Pancreas (tissue), 10 donors: Measurements from ENCODE around the gene ADARB1. TPM values are rescaled to one million over a fixed set of nuclear protein-coding genes. Genes with fewer than 3 reads are reported as not detected.
A peak's percentile ranks its signal among the peaks of the same experiment; 100 is the strongest.

Experiments used
- ATAC-seq, 4 donors: fragments of 200-7000 bp; cut with Tn5 transposase; one replicate each; pipeline versions ENCODE4 v1.8.0 to v1.9.1; 2020; ENCODE audit warnings: mild to moderate bottlenecking in 4 of 4, moderate library complexity in 4 of 4
- DNase-seq, 6 donors: peaks; one replicate each; pipeline ENCODE4 v3.0.0-alpha.2; 2020
- FAIRE-seq: peaks from 2 replicates; lab custom pipeline; 2012; peaks lifted over from hg19 to GRCh38; lab: Jason Lieb, UNC
- H3K27ac ChIP-seq, 4 donors: fragments of 200-600 bp; sonication (generic); 1 replicate in 3 of 4; 2 replicates in 1 of 4; pipeline versions ENCODE4 v1.5.0 to v1.8.0; 2020
- H3K27me3 ChIP-seq, 4 donors: fragments of 200-600 bp; one replicate each; pipeline ENCODE4 v1.8.0; 2021
- H3K36me3 ChIP-seq, 3 donors: fragments of 200-600 bp; sonication (generic) in 1 of 3; one replicate each; pipeline versions ENCODE4 v1.5.0 to v1.8.0; 2020 to 2021
- H3K4me1 ChIP-seq, 3 donors: fragments of 200-600 bp; one replicate each; pipeline ENCODE4 v1.8.0; 2021
- H3K4me3 ChIP-seq, 4 donors: fragments of 200-600 bp; sonication (generic) in 2 of 4; one replicate each; pipeline versions ENCODE4 v1.5.0 to v1.8.0; 2020 to 2021
- H3K9me3 ChIP-seq, 4 donors: fragments of 200-600 bp; one replicate each; pipeline ENCODE4 v1.8.0; 2021
- CTCF ChIP-seq, 4 donors: fragments of 200-600 bp; sonication (generic) in 3 of 4; IDR thresholded peaks; one replicate each; pipeline versions ENCODE4 v1.5.0 to v1.8.0; 2021; ENCODE audit warnings: antibody characterized with exemption in 4 of 4
- WGBS, 2 donors: extraction: QIAGEN DNeasy Blood & Tissue Kit; methylation state at CpG; one replicate each; pipeline ENCODE4 v1.1.7; 2013; 5-methylcytosine and 5-hydroxymethylcytosine counted together
- intact Hi-C, 3 donors: fragments of 100-400 bp; cut with DNase I; formaldehyde crosslinking; loops; one replicate each; pipeline versions ENCODE4 v1.11.1 to v1.14.2; 2022
- polyA plus RNA-seq, 2 donors: library from polyadenylated mRNA; stranded (reverse); fragments of 200-250 nt; gene quantifications; one replicate each; pipeline ENCODE4 v1.2.3, GENCODE V29; 2013
- total RNA-seq, 6 donors: library from RNA; stranded (reverse); fragmentation: NEBNext Ultra II Directional in 4 of 6; extraction: Animal tissue kit (Norgen Biotek cat#: 25700) in 4 of 6; gene quantifications; one replicate each; pipeline versions ENCODE4 v1.2.1 to v1.2.4, GENCODE V29; 2021 to 2023
- donor health status: healthy with polysubstance abuse.
- donor health status: DM: no; HTN: no; CAD: no; lungs with moderate emphysema.
- donor health status: DM: no; HTN: no; CAD: no.
- donor health status: control.
- donor health status: control.
- donor health status: Bipolar disorder and iron deficiency.
- donor health status: DM: yes; HTN: yes; CAD: no.
- donor health status: DM: no; HTN: no; CAD: no.
- donor health status: DM: no; HTN: no; CAD: no.
- donor health status: DM: yes; HTN: yes; CAD: no.

Gene ADARB1
- total and polyA plus RNA-seq, 8 donors, result 5.4 to 10.1 (median 6.3) TPM

- intact Hi-C loops, result no loop called here
- peaks cover 0 to 3% (median 0%) of the 10 kb centered on the region in 4 donors for H3K27me3 ChIP-seq
- 44 to 52% methylated on average over 15 of the region's 15 CpGs for WGBS, 2 donors
- no peak for FAIRE-seq
- no peak for DNase-seq
- H3K27ac ChIP-seq, result no peak overlapping the region
- H3K4me3 ChIP-seq, result no peak overlapping the region
- H3K36me3 ChIP-seq, result no peaks in the 10 kb centered on the region
- no peaks in the 10 kb centered on the region for H3K4me1 ChIP-seq
- no peaks in the 10 kb centered on the region for H3K9me3 ChIP-seq
- ATAC-seq, result no peak
- no peak for TF ChIP-seq CTCF (IDR thresholded peaks at IDR 0.05)
Measured at GRCh38 chr21:45226540-45227326, 152.4 kb downstream of the ADARB1 start.

GRCh38 chr21:45227735-45228134 is 153.4 kb downstream of the ADARB1 start:
- TF ChIP-seq CTCF (IDR thresholded peaks at IDR 0.05), result no peak
- FAIRE-seq (no peak), ATAC-seq (no peak), DNase-seq (no peak)
- intact Hi-C loops, result no loop called here
- H3K4me3 ChIP-seq, result no peak overlapping the region
- H3K27me3 ChIP-seq, result peaks cover 0 to 7% (median 0%) of the 10 kb centered on the region in 4 donors
- H3K9me3 ChIP-seq, result no peaks in the 10 kb centered on the region
- no peaks in the 10 kb centered on the region for H3K36me3 ChIP-seq
- no peak overlapping the region for H3K27ac ChIP-seq
- no peaks in the 10 kb centered on the region for H3K4me1 ChIP-seq
- WGBS, 2 donors, result 48 to 61% methylated on average over 10 of the region's 10 CpGs

GRCh38 chr21:45228171-45228641 is 153.8 kb downstream of the ADARB1 start:
- peak in 2 of 4 donors; percentile 47 to 65 for ATAC-seq
- WGBS, 2 donors, result 42 to 57% methylated on average over 6 of the region's 6 CpGs
- no peak for TF ChIP-seq CTCF (IDR thresholded peaks at IDR 0.05)
- no peak for DNase-seq
- no peaks in the 10 kb centered on the region for H3K36me3 ChIP-seq
- H3K27ac ChIP-seq, result no peak overlapping the region
- H3K9me3 ChIP-seq, result no peaks in the 10 kb centered on the region
- H3K27me3 ChIP-seq, result peaks cover 0 to 7% (median 0%) of the 10 kb centered on the region in 4 donors
- no peak for FAIRE-seq
- no peak overlapping the region for H3K4me3 ChIP-seq
- intact Hi-C loops, result no loop called here
- no peaks in the 10 kb centered on the region for H3K4me1 ChIP-seq

GRCh38 chr21:45228656-45229240 is 154.4 kb downstream of the ADARB1 start:
- DNase-seq (no peak), FAIRE-seq (no peak), ATAC-seq (no peak)
- H3K36me3 ChIP-seq, result no peaks in the 10 kb centered on the region
- H3K4me3 ChIP-seq, result no peak overlapping the region
- intact Hi-C loops, result no loop called here
- H3K27ac ChIP-seq, result no peak overlapping the region
- WGBS, 2 donors, result 74 to 80% methylated on average over 3 of the region's 3 CpGs
- H3K9me3 ChIP-seq, result no peaks in the 10 kb centered on the region
- peaks cover 0 to 7% (median 0%) of the 10 kb centered on the region in 4 donors for H3K27me3 ChIP-seq
- TF ChIP-seq CTCF (IDR thresholded peaks at IDR 0.05), result no peak
- H3K4me1 ChIP-seq, result no peaks in the 10 kb centered on the region

- intact Hi-C loops, result no loop called here
- DNase-seq, result no peak
- Histone ChIP-seq H3K4me3 (no peak overlapping the region), H3K27me3 (peaks cover 0 to 7% (median 0%) of the 10 kb centered on the region in 4 donors), H3K9me3 (no peaks in the 10 kb centered on the region), H3K36me3 (no peaks in the 10 kb centered on the region), H3K4me1 (no peaks in the 10 kb centered on the region), H3K27ac (no peak overlapping the region)
- no peak for FAIRE-seq
- WGBS, 2 donors, result 44 to 47% methylated on average over 3 of the region's 3 CpGs
- TF ChIP-seq CTCF (IDR thresholded peaks at IDR 0.05), result no peak
- ATAC-seq, result no peak
Measured at GRCh38 chr21:45231705-45232104, 157.3 kb downstream of the ADARB1 start.
